ENCODE results near the gene WNT1.

WNT1 gene

DNA sequence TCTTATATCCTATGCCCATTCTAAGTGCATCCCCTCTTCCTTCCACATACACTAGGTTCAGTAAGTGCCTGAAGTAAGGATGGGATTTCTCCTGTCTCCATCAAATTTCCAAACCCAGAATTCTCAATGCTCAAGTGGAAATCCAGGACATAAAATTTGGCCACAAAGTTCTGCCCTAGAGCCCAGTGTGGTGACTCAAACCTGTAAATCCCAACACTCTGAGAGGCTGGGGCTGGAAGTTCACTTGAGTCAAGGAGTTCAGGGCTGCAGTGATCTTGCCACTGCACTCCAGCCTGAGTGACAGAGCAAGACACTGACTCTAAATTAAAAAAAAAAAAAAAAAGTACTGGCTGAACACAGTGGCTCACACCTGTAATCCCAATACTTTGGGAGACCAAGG is 16.3 kb upstream of the WNT1 start:
- FAIRE-seq = no peak

DNA sequence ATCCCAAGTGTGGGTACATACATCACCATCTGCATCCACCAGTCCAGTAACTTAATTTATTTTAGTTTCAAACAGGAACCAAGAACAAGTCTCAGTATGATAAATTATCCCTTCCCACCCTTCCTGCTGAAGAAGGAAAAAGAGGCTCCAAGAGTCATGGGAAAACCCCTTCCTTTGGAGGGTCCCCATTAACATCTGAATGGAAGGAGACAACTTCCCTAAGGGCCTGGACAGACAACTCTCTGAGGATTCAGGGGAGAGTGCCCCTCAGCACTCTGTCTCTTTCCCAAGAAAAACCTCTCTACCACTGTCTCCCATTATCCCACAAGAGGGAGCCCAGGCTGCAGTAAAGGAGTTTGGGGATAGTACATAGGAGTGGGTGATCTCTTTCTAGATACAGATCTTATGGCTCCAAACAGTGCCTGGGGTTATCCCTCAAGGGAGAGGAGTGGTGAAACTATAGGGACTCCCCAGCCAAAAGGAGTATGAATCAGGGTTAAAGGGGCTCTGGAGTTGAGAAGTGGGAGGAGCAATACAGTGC is 12.8 kb upstream of the WNT1 start:
- FAIRE-seq = no peak

GRCh38 chr12:48966177-48966895 is 11.8 kb upstream of the WNT1 start:
- no peak for FAIRE-seq

GRCh38 chr12:48967991-48968390 is 10.1 kb upstream of the WNT1 start:
- no peak for FAIRE-seq

- FAIRE-seq = no peak
These were observed 9.7 kb upstream of the WNT1 start for GRCh38 chr12:48968467-48968866.

DNA sequence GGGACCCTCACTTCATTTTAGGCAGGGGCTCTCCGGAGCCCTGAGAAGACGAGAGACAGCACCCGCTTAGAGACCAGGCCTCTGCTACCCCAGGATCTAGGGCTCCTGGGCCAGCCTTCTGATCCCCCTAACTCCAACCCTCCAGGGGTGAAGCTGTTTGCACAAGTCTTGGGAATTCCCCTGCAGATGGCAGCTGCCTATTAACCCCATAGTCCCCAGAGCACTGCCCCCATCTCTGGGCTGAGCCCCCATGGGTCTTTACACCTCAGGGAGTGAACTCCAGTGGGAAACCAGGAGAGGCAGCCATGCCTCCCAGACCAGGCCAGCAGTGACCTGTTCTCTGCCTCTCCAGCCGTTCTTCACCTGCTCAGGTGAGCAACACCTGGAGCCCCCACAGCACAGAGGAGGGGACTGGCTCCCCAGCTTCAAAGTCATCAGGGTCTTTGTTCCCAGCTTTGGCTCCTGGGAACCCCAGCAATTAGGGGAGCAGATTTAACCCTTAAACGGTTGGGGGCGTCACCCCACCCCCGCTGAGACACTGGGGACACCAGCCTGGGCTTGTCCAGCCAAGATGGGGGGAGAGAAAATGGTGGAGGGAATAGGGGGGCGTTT is 8.9 kb upstream of the WNT1 start:
- no peak for FAIRE-seq

DNA sequence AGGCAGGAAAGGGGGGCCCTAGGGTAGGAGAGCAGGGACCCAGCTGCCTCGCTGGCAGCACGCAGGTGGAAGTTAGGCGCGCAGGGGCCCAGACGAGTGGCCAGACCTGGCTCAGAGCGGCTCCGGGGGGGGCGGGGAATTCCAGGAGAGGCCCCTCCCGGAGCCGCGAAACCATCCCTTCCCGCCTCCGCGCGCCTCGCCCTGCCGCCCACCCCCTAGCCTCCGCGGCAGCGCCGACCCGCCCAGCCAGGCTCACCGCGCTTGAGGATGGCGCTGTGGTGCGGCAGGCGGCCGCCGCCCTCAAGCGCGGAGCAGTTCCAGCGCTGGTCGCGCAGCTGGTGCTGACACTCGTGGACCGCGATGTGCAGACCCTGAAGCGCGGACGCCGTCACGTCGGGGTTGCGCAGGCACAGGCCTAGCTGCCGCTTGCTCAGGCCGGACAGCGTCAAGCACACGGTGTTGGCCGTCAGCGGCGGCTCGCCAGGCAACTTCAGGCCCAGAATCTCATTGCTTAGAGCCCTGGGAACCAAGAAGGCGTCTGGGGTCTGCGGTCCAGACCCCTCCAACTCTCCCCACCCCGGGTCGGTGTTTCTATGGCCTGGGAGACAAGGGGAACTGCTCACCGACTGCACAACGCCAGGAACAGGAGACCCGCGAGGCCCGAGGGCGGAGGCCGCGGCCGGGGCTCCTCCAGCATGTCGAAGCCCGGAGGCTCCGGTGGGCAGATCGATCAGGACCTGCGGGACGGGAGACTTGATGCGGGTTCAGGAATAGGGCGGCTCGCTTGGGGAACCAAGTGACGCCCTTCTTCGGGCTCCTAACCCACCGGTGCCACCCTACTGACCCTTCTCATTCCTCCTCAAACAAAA is 8.1 kb upstream of the WNT1 start:
- FAIRE-seq = no peak

GRCh38 chr12:48970702-48971334 is 7.3 kb upstream of the WNT1 start:
- no peak for FAIRE-seq

DNA sequence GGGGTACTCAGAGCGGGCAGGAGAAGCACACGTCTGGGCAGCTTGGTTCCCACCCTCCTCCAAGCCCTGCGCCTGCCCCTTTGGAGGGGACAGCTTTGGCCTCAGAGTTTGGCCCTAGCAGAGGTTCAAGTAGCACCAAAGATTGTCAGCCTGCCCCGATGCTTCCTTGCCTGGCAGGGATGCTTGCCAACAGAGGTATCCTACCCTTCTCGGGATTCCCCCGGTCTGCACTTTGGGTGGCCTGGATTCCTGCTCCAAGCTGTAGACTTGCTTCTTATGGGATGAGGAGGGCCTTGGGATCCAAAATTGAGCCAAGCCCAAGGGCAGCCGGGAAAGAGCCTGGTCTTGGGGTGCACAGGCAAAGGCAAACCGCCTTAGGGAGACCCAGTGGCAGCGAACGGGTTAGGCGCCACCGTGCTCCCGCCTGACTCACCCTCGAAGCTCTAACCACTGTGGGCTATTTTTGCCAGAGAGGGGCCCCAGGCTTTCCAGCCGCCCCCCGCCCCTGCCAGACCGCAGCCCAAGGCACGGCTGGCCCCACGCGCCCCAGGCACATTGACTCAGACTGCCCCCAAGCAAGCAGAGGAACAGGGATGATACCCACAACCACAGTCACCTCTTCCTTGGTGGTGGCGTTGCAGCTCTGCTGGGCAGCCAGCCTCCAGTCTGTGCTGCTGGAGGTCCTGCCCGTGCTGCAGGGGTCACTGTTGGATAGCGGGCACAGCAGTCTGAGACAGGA is 5.7 kb upstream of the WNT1 start:
- FAIRE-seq = no peak

DNA sequence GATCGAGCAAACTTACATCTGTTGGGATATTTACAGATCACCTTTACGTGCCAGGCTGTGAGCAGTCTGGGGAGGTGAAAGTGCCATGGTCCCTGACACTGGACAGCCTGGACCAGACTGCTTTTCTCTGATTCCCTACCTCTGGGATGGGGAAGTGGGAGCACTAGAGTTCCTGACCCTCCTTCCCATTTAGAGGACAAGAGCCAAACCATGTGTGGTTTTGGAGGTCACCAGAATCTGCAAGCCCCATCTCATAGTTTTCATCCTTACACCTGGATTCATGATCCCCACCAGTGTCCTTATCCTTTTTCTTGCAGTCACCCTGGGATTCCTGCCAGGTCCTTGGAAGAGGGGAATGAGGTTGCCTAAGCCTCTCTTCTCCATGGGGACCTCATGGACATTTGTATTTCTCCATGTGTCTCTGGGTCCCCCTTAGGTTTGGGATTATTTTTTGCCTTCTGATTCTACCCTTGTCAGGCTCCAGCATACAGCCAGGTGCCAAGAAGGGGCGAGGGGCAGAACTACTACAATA is 5.1 kb upstream of the WNT1 start:
- no peak for FAIRE-seq

GRCh38 chr12:48973531-48973930 is 4.6 kb upstream of the WNT1 start:
- no peak for FAIRE-seq

DNA sequence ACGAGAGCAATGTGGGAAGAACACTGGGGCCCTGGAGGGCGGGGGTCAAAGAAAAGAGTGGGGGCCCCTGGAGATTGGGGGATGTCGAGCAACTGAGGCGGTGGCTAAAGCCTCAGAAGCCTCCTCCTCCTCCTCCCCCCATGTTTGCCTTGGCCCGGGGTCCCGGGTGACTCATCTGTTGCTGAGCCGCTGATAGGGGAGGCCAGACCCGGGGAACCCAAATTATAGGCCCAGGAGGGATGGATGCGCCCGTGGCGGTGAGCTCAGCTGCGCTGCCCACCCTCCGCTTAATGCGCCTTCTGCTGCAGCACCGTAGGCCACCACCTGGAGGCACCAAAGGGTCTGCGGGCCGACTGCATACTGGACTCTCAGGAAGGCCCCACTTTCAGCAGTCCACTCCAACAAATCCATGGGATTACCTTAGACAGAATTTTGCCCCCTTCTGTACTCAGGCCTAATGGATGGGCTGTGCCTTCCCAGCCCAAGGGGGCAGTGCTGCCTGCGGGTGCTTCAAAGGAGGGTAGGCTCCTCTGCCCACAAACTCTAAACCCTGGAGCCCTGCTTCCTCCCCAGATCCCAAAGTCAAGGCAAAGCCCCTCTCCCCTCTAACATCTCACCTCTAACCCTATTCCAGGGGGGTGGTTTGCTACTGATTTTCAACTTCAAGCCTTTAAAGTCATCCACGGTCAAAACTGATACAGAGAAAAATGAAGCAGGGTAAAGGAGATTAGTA is 4.0 kb upstream of the WNT1 start:
- no peak for FAIRE-seq

DNA sequence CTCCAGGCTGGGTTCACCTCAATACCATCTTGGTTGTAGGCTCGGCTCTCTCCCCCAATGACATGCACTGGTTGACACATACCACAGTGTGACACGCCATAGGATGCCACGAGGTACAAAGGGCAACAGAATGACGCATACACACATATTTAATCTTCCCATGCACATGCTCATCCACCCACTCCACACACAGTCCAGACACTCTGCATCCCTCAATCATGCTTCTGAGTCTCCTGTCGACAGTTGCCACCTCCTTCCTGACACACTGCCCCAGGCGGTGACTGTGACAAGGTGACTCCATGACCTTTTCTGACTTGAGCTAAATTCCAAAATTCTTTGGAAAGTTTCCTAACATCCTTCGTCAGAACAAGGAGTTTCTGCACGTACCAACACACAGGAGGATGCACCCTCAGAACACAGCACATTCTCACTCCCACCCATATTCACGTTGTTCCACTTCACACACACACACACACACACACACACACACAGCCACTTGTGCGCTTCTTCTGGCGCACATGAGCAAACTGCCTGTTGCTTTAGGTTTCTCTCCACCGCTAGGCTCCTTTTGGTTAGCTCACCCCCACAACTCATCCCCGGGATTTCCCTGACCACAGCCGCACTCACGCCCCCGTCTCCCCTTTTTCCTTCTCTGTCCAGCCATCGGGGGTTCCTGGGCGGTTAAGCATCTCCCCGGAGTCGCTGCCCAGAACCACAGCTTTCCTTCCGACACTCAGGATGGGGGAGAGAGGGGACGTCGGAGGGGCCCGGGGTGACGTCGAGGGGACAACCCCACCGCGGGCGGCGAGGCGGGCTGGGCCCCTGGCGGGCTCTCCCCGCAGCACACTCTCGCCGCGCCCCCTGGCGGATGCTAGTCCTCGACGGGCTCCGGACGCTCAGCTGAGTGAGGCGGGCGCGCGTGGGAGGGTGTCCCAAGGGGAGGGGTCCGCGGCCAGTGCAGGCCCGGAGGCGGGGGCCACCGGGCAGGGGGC is 536 bp upstream of the WNT1 start:
- no peak for FAIRE-seq

GRCh38 chr12:48978741-48979601 is 849 bp downstream of the WNT1 start:
- FAIRE-seq = no peak

- FAIRE-seq = no peak
These were observed 1.7 kb downstream of the WNT1 start for GRCh38 chr12:48979602-48980388.

- no peak for FAIRE-seq
These were observed 2.3 kb downstream of the WNT1 start for GRCh38 chr12:48980389-48980952.

GRCh38 chr12:48980953-48981756 is 3.0 kb downstream of the WNT1 start:
- FAIRE-seq = no peak

All from TTC549 (cell line).